DMS53 (cell line): ENCODE results near the gene FAM237B.
"Not testable (repeated sequence)": the region's sequence is repeated elsewhere in the genome, so short reads cannot be mapped to it uniquely, and the experiment has no call there.

Experiments used
- DNase-seq: peaks from one replicate; lab custom pipeline; 2025; lab: John Stamatoyannopoulos, UW

FAM237B gene

DNA sequence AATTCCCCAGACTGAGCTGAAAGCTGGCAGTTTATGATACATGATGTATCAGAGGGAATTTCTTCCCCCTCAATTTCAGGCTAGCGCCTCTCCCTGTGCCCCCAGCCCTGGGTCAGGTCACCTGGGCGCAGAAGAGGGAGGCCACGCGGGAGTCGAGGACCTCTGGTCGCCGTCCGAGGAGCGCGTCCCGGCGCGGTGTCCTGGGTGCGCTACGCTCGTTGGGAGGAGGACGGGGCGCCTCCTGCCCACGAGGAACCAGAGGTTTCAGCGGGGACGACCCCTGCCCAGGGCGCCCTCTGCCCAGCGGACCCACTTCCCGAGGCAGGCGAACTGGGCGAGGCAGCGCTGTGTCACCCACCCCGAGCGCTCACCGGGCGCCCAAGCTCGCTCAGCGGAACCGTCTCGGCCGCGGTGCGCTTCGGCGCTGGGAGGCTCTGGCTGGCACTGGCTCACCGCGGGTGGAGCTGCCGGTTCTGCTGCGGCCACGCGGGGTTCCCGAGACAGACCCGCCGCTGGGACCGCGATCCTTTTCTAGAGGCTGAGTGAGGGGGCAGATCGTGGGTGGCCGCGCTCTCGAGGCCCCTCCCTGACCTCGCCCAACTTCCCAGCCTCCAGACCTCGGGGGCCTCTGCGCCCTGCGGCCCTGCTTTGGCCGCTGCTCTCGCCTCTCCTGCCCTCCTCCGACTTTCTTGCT, at the start of gene FAM237B:
TSS of gene FAM237B (minus strand) at position 504 of the 694 bp plus-strand sequence. CDS start 1,556 bp downstream, outside the sequence.
- peak; percentile 53 for DNase-seq

DNA sequence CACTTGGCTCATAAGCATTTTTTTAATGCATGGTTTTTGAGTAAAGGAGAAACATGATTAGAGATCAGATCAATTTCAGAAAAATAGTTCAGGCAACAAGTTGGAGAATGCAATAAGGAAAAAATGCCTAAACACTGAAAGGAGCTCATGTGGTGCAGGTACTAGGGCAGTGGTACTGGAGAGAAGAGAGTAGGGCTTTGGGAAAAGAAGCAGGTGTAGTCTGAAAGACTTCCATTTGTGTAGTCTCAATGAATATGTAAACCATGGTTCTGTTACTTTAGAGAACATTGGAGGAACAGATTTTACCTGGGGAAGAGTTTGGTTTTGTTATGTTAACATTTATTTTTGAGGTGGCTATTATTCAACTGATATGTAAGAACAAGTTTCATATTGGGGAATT, 30.9 kb upstream of the FAM237B start:
- DNase-seq: no peak

DNA sequence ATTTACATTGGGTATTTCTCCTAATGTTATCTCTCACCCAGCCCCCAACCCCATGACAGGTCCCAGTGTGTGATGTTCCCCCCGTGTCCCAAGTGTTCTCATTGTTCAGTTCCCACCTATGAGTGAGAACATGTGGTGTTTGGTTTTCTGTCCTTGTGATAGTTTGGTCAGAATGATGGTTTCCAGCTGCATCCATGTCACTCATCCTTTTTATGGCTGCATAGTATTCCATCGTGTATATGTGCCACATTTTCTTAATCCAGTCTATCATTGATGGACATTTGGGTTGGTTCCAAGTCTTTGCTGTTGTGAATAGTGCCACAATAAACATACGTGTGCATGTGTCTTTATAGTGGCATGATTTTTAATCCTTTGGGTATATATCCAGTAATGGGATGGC, 28.9 kb upstream of the FAM237B start:
- not testable (repeated sequence) for DNase-seq

DNA sequence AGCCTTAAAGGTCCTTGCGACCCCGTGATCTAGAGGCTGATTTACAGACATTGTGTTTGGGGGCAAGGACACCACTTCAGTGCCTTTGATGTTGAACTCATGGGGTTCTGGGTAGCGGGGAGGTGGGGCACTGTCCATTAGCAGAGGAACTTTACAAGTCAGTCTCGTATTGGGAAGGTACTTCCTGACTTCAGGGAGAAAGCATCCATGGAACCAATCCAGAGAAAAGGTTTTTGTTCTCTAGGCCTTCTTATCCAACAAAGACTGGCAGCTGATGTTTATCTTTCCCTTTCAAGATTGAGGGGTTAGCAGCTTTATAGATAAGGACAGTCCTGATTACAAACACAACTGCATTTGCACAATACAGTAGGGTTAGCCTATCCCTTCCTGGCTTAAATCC, 28.2 kb upstream of the FAM237B start:
- DNase-seq: no peak

DNA sequence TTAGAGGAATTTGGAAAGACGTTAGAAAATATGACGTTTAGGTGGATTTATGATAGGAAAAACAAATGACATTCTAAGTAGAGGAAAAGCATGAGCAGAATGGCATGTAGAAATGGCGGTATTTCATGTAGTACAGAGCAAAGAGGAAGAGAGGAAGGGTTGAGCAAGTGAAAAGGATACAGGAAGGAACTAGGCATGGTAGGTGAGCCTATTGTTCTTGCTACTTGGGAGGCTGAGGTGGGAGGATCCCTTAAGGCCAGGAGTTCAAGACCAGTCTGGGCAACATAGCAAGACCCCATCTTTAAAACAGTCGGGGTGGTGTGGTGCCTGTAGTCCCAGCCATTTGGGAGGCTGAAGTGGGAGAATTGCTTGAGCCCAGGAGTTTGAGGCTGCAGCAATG, 26.7 kb upstream of the FAM237B start:
- DNase-seq: no peak

DNA sequence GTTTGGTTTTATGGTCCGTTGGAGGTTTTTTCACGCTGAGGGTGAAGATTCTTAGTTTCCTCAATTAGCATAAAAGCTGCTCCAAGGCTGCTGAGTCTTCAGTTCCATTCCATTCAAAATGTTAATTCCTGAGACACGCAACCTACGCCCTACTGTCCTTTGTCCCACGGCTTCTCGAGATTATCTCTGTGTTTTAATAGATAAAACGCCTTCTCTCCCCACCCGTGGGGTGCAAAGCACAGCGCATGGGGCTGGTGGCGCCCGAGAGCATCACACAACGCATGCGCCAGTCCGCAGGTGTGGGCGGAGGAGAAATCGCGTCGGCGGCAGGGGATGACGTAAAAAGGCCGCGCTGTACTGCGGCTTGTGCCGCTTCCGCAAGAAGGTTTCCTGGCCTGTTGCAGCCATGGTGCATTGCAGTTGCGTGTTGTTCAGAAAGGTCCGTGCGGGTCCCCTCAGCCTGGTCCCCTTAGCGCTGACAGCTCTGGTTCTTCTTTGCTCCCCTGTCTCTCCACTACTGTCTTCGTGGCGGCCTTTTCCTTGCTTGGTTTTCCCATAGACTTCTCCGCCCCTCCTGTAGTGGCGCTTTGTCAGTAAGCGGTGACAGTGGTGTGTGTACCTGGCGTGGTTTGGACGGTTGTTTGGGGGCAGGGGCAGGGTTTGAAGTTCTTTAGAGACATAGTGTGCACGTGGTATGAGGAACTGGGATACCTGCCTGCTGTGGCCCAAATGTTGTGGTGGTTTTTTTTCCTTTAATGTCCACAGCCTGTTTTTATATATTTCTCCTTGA, 25.4 kb upstream of the FAM237B start, which contains the start of gene GTPBP10:
TSS of gene GTPBP10 (plus strand) at position 381 of the 790 bp plus-strand sequence. CDS start at position 407, 26 bp downstream.
- peak; percentile 99 for DNase-seq

DNA sequence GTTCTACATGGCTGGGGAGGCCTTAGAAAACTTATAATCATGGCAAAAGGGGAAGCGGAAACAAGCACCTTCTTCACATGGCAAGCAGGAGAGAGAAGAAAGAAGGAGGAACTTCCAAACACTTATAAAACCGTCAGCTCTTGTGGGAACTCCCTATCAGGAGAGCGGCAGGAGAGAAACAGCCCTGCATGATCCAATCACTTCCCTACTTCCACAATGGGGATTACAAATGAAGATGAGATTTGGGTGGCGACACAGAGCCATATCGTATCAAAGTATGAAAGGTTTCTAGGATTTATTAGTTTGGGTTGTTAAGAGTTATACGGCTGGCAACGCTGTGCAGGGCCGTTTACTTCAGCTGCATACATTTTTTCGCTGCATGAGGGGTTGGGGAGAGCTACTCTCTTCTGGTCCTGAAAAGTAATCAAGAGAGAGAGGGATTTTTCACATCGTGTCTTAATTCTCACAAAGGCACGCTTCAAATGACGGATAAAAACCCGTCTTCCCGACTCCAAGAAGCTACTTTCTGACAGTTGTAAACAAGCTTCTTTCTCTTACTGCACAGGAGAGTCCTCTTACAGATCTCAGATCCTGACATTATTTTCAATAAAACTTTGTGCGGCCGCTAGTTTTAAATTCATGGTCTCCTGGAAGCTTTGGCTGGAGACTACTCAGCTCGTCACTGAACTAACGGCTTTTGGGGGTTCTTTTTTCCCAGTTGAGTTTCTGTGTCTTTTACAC, 24.7 kb upstream of the FAM237B start:
- DNase-seq: peak; percentile 64

DNA sequence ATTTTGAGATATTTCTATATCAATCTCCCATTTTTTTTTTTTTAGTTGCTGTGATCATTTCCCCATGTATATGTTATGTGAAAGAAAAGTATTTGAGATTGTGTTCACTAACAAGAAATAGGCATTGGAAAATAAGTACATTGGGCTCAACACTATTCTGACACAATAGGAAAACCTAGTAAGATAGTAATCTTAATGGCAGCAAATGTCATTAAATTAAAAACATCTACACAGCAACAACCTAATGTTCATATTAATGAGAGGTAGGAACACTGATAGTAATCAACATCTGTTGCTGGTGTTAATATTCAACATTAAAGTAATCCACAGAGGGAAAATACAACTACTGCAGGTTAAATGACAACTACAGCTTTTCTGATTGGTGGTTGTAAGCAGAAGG, 23.9 kb upstream of the FAM237B start:
- no peak for DNase-seq

DNA sequence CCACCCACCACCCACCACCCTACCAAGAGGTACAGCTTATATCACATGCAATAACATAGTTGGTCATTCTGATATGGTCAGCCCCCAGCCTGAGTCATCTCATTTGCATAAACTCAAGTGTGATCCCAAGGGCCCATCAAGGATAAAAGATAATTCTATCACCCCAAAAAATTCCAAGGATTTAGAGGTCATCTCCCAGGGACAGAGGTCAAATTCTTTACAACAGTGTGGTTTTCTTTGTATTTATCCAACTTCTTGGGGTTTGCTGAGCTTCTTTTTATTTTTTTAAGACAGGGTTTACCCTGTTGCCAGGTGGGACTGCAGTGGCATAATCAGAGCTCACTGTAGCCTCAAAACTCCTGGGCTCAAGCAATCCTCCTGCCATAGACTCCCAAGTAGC, 16.0 kb upstream of the FAM237B start:
- DNase-seq: no peak

DNA sequence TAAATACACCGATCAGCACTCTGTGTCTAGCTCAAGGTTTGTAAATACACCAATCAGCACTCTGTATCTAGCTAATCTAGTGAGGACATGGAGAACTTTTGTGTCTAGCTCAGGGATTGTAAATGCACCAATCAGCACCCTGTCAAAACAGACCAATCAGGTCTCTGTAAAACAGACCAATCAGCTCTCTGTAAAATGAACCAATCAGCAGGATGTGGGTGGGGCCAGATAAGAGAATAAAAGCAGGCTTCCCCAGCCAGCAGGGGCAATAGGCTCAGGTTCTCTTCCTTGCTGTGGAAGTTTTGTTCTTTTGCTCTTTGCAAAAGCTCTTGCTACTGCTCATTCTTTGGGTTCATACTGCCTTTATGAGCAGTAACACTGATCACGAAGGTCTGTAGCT, 13.8 kb upstream of the FAM237B start:
- DNase-seq: not testable (repeated sequence)

DNA sequence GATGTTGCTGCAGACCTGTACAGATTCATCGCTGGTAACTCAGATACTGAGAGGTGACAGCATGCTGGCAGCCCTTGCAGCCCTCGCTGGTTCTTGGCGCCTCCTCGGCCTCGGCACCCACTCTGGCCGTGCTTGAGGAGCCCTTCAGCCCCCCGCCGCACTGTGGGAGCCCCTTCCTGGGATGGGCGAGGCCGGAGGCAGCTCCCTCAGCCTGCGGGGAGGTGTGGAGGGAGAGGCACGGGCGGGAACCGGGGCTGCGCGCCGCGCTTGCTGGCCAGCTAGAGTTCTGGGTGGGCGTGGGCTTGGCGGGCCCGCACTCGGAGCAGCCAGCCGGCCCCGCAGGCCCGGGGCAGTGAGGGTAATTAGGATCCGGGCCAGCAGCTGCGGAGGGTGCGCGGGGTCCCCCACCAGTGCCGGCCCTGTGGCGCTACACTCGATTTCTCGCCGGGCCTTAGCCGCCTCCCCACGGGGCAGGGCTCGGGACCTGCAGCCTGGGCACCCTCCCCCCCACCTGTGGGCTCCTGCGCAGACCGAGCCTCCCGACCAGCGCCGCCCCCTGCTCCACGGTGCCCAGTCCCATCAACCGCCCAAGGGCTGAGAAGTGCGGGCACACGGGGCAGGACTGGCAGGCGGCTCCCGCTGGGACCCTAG, 13.2 kb upstream of the FAM237B start:
- no peak for DNase-seq

DNA sequence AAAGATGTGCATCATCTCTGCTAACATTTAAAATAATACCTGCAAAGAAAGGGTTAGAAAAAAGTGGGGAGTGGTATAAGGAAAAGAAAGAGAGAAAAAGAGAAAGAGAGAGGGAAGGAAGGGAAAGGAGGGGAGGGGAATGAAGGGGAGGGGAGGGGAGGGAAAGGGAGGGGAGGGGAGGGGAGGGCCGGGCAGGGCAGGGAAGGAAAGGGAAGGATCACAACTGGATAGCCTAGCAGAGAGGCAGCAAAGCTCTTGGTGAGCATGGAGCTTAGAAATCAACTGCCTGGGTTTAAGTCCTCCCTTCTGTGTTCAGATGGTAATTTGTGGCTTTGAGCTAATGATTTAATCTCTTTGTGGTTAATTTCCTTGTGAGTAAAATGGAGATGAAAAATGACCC, 5.4 kb upstream of the FAM237B start:
- no peak for DNase-seq

DNA sequence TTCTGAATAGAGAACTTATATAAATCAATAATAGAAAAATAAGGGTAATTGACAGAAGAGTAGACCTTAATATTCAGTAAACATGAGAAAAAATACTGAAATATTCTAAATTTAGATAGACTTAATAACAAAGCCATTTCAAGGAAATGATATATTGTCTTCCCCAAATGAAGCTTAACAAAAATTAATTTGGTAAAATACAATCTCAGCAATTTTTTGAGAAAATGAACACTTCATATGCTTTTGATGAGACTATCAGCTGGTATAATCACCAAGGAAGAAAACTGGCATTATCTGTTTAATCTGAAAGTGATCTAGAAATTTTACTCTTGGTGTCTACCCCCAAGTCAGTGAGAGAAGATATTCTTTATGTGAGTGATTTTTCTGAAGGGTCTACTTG, 1.7 kb upstream of the FAM237B start:
- DNase-seq: no peak

DNA sequence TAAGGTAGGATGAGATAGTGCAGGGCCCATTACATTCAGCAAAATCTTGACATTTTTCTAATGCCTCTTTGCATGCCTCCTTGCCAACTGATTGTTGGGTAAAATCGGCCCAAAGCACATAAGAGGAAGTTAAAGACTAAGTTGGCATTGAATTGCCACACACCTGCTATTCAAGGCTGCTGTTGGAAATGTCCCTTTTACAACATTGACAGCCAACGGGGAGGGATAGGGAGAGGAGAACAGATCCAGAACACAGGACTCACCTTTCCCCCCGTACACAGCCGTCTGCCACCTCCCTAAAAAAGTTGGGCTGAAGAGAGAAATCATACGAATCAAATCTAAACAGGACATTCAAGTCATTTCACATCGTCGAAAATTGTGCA, 695 bp downstream of the FAM237B start:
- no peak for DNase-seq

DNA sequence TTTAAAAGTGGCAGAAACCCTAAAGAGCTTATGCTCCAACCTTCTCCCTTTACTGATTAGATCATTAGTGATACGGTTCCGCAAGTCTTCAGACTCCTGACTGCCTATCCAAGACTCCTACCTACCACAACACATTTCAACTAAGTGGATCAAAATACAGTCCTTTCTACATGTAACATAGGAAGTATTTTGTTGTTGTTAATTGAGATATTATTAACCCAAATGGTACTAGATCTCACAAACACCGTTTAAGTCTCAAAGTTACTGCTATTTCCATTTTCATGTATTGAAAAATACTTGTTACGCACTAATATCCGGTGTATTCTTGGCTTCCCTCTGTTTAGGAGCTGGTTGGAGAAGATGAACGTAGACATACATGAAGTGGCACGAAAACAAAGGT, 1.1 kb downstream of the FAM237B start:
- DNase-seq: no peak

DNA sequence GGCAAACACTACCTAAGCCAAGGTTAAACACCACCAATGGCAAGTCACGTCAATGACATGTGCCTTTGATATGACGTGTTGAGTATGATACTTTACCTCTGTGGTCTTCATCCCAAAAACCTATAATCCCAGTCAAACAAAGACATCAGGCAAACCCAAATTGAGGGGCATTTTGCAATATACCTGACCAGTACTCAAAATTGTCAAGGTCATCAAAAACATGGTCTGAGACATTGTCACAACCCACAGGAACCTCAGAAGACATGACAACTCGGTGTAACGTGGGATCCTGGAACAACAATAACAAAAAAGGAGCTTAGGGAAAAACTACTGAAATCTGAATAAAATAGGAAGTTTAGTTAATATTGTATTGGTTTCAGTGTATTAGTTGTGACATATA, 7.2 kb downstream of the FAM237B start:
- DNase-seq: no peak

DNA sequence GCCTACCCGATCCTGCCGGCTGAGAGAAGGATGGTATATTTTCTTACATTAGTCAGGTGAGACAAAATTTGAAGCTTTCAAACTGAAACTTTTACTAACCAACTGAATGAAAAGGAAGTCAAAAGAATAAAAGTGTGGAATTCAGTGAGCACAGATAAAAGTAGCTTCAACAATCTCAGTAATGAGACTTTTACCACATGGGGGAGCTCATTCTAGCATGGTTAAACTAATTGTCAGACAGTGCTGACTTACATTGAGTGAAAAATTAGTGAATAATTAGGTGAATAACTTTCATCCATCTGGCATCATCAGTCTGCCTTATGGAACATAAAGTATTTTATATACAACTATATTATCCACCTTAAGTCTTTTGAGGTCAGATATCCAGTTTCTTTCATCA, 8.4 kb downstream of the FAM237B start:
- peak; percentile 9 for DNase-seq

DNA sequence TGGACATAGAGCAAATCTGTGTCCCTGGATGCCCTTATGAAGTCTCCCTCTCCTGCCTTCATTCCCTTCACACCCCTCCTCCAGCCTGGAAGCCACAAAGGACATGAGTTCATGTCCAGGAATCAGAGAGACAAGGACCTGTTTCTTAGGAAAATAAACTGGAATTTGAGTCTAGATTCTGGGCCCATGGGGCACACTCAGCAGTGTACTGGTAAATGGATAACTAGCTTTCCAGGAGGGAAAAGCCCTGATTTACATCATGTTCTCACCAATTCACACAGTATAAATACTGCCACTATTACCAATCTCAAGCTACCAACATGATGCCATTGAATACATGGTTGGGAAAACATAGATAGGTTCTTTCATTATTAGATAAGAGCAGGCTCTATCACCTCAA, 9.9 kb downstream of the FAM237B start:
- DNase-seq: no peak

DNA sequence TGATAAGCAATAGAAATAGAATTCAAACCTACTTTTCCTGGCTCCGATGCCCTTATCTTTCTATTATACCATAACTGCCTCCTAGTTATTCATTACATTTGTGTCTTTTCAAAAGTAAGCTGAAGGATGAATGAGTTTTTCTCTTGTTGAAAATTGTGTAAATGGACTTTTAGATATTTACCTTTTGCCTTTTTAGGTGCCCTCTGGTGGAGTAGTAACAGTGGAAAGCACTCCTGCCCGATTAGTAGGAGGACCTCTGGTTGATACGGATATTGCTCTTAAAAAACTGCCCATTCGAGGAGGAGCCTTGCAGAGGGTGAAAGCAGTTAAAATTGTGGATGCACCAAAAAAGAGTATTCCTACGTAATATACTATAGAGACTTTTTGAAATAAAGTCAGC, 11.2 kb downstream of the FAM237B start:
- DNase-seq: no peak

DNA sequence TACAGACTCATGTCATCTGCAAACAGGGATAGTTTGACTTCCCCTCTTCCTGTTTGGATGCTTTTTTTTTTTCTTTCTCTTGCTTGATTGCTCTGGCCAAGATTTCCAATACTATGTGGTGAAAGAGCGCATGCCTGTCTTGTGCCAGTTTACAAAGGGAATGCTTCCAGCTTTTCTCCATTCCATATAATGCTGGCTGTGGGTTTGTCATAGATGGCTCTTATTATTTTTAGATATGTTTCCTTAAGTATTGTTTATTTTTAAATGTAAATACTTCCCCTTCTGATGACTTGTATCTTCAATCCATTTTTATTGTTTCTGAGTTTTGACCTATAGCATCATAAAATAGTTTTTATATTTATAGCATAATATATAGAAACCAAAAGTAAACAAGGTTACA, 17.9 kb downstream of the FAM237B start:
- DNase-seq: no peak

DNA sequence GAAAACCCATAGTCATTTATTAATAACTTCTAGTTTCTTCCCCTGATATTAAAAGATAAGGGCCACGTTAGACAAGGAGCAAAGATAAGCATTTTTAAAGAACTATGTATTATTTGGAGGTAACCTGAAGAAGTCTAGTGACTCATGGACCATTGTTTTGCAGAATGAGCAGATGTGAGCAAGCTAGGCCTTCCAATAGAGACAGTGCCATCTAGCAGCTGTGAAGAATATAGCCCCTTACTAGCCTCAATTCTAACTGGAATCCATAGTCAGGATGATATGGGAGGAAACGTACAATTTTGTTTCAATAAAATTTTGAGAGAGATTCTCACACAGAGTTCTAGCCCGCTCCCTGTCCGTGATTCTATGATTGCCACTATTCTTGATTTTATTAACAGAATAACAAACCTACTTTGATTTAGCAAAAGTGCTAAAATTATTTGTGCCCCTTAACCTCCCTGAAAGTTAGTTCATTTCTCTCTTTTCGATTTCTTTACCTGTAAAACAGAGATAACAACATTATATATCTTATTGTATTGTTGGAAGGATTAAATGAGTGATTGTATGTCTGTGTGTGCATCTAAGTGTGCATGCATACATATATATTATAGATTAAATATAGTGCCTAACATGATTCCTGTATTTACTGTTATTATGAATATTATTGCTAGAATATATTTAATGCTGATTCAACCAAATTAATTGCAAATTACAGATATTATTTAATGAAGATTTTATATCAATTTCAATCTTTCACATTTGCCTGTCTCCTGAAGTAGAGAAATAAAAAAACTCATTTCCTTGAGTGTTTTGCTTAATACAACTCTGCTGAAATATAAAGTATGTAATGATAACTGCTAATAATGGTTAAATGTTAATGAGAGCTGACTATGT, 22.7 kb downstream of the FAM237B start:
- peak; percentile 82 for DNase-seq
